Measurements from ENCODE around the gene CHAF1B.

Gene CHAF1B

GRCh38 chr21:36428761-36429432 is 43.7 kb downstream of the CHAF1B start:
- no peak for DNase-seq (ENCODE audit: low read depth)

- DNase-seq (ENCODE audit: low read depth), result peak; percentile 63
Measured at GRCh38 chr21:36429947-36430546, 44.9 kb downstream of the CHAF1B start.

- DNase-seq (ENCODE audit: low read depth), result no peak
Measured at GRCh38 chr21:36430841-36431240, 45.6 kb downstream of the CHAF1B start.

- no peak for DNase-seq (ENCODE audit: low read depth)
Measured at GRCh38 chr21:36431252-36431651, 46.1 kb downstream of the CHAF1B start.

- no peak for DNase-seq (ENCODE audit: low read depth)
Measured at GRCh38 chr21:36433059-36433709, 48.0 kb downstream of the CHAF1B start.

GRCh38 chr21:36434144-36434543 is 49.0 kb downstream of the CHAF1B start:
- DNase-seq (ENCODE audit: low read depth), result no peak

GRCh38 chr21:36436829-36437744 is 51.9 kb downstream of the CHAF1B start:
- no peak for DNase-seq (ENCODE audit: low read depth)

GRCh38 chr21:36437745-36438128 is 52.5 kb downstream of the CHAF1B start:
- no peak for DNase-seq (ENCODE audit: low read depth)

- no peak for DNase-seq (ENCODE audit: low read depth)
Measured at GRCh38 chr21:36441715-36442114, 56.5 kb downstream of the CHAF1B start.

GRCh38 chr21:36446301-36446700 is 61.1 kb downstream of the CHAF1B start:
- DNase-seq (ENCODE audit: low read depth), result no peak

- DNase-seq (ENCODE audit: low read depth), result no peak
Measured at GRCh38 chr21:36450511-36450910, 65.3 kb downstream of the CHAF1B start.

- DNase-seq (ENCODE audit: low read depth), result no peak
Measured at GRCh38 chr21:36451506-36451905, 66.3 kb downstream of the CHAF1B start.

GRCh38 chr21:36452281-36452825 is 67.2 kb downstream of the CHAF1B start:
- no peak for DNase-seq (ENCODE audit: low read depth)

GRCh38 chr21:36454093-36454531 is 68.9 kb downstream of the CHAF1B start:
- DNase-seq (ENCODE audit: low read depth), result no peak

GRCh38 chr21:36454706-36455105 is 69.5 kb downstream of the CHAF1B start:
- no peak for DNase-seq (ENCODE audit: low read depth)

- DNase-seq (ENCODE audit: low read depth), result no peak
Measured at GRCh38 chr21:36456729-36457414, 71.7 kb downstream of the CHAF1B start.

GRCh38 chr21:36459098-36459497 is 73.9 kb downstream of the CHAF1B start:
- DNase-seq (ENCODE audit: low read depth), result no peak

- no peak for DNase-seq (ENCODE audit: low read depth)
Measured at GRCh38 chr21:36460866-36461265, 75.7 kb downstream of the CHAF1B start.

GRCh38 chr21:36461277-36461917 is 76.2 kb downstream of the CHAF1B start:
- DNase-seq (ENCODE audit: low read depth), result no peak

- DNase-seq (ENCODE audit: low read depth), result no peak
Measured at GRCh38 chr21:36461918-36462486, 76.8 kb downstream of the CHAF1B start.

- DNase-seq (ENCODE audit: low read depth), result no peak
Measured at GRCh38 chr21:36463204-36463603, 78.0 kb downstream of the CHAF1B start.
